HepG2 (cell line): ENCODE results near the gene HSPA1L. TPM values are rescaled to one million over a fixed set of nuclear protein-coding genes. Genes with fewer than 3 reads are reported as not detected.
"Not testable (repeated sequence)": the region's sequence is repeated elsewhere in the genome, so short reads cannot be mapped to it uniquely, and the experiment has no call there.

Experiments used
- ATAC-seq: fragments of 200-7000 bp; cut with Tn5 transposase; 3 replicates; pipeline ENCODE4 v1.9.1; 2020; ENCODE audit warnings: mild to moderate bottlenecking, moderate library complexity
- BruUV-seq: library from RNA; stranded (reverse); fragments of 400-500 nt; replicated peaks from 2 replicates; lab custom pipeline; 2021; lab: Mats Ljungman, UMichigan
- CTCF ChIA-PET: fragments of 300-600 bp; formaldehyde crosslinking; extraction: SDS; loops from one replicate; lab custom pipeline; 2021; ENCODE audit warnings: low total read pairs, inconsistent platforms, low intra/inter-chr PET ratio; lab: Yijun Ruan, JAX
- POLR2A ChIA-PET: fragments of 350-600 bp; sonication (Branson Sonifier 250); formaldehyde crosslinking; loops from one replicate; lab custom pipeline; 2020; ENCODE audit warnings: antibody characterized with exemption, inconsistent platforms; lab: Yijun Ruan, JAX
- DNase-seq: peaks from one replicate; pipeline ENCODE4 v3.0.0-alpha.2; 2015; ENCODE audit warnings: low spot score
- FAIRE-seq: peaks from 3 replicates; lab custom pipeline; 2011; peaks lifted over from hg19 to GRCh38; lab: Jason Lieb, UNC
- H2AFZ ChIP-seq: one replicate; pipeline ENCODE4 v1.6.1; 2011; ENCODE audit warnings: low read length, inconsistent platforms
- H3K27ac ChIP-seq: fragments of 300-600 bp; 3 replicates; pipeline ENCODE4 v1.8.0; 2011; ENCODE audit warnings: mixed run types, mild to moderate bottlenecking, mixed read lengths, low read length, inconsistent platforms; ENCODE audit not compliant: insufficient read depth; ENCODE audit errors: extremely low read length
- H3K27me3 ChIP-seq, 2 experiments: fragments of 200-600 bp in 1 of 2; 2 replicates in 1 of 2; 3 replicates in 1 of 2; pipeline versions ENCODE4 v1.6.0 to v1.8.0; 2011; ENCODE audit warnings: low read length in 2 of 2, mild to moderate bottlenecking in 2 of 2, moderate library complexity in 2 of 2, inconsistent platforms in 1 of 2; ENCODE audit not compliant: insufficient read depth in 2 of 2, control insufficient read depth in 1 of 2
- H3K36me3 ChIP-seq, 2 experiments: fragments of 200-600 bp in 1 of 2; replicated peaks in 1 of 2; 2 replicates in 1 of 2; 3 replicates in 1 of 2; pipeline versions ENCODE4 v1.5.1 to v1.8.0; 2011; ENCODE audit warnings: low read length in 2 of 2, inconsistent platforms in 1 of 2; ENCODE audit not compliant: insufficient read depth in 2 of 2, control insufficient read depth in 1 of 2
- H3K4me1 ChIP-seq: 2 replicates; pipeline ENCODE4 v1.5.1; 2012; ENCODE audit warnings: low read length, inconsistent platforms; ENCODE audit not compliant: insufficient read depth
- H3K4me2 ChIP-seq: 2 replicates; pipeline ENCODE4 v1.6.0; 2011; ENCODE audit warnings: low read depth, low read length, inconsistent platforms
- H3K4me3 ChIP-seq, 3 experiments: fragments of 200-600 bp in 1 of 3; sonication (generic), shearing (Covaris generic) in 1 of 3; replicated peaks in 1 of 3; 2 replicates each; pipeline ENCODE4 v1.5.1; 2011 to 2016; ENCODE audit warnings: low read length in 3 of 3, inconsistent platforms in 2 of 3, low read depth in 2 of 3, mild to moderate bottlenecking in 2 of 3, control low read depth in 1 of 3, mixed read lengths in 1 of 3; ENCODE audit not compliant: insufficient read depth in 1 of 3
- H3K79me2 ChIP-seq: one replicate; pipeline ENCODE4 v1.6.1; 2011; ENCODE audit warnings: low read length, inconsistent platforms; ENCODE audit not compliant: insufficient read depth
- H3K9ac ChIP-seq: 2 replicates; pipeline ENCODE4 v1.6.0; 2011; ENCODE audit warnings: mild to moderate bottlenecking, low read depth, low read length, inconsistent platforms; ENCODE audit not compliant: insufficient read depth
- H3K9me3 ChIP-seq: 2 replicates; pipeline ENCODE4 v1.5.1; 2012; ENCODE audit warnings: mild to moderate bottlenecking, low read length
- H4K20me1 ChIP-seq: 2 replicates; pipeline ENCODE4 v1.6.0; 2011; ENCODE audit warnings: inconsistent platforms, mild to moderate bottlenecking, low read length, moderate library complexity; ENCODE audit not compliant: insufficient read depth
- ARNTL ChIP-seq: sonication (generic); formaldehyde crosslinking; IDR thresholded peaks from 2 replicates; pipeline ENCODE4 v1.4.0; 2020; ENCODE audit warnings: mild to moderate bottlenecking, missing genetic modification reagents
- BORCS8-MEF2B ChIP-seq: sonication (generic); formaldehyde crosslinking; IDR thresholded peaks from 2 replicates; pipeline ENCODE4 v1.8.0; 2022; ENCODE audit warnings: mild to moderate bottlenecking, missing genetic modification reagents
- CEBPG ChIP-seq: IDR thresholded peaks from 2 replicates; pipeline ENCODE4 v1.6.1; 2016
- CSRNP2 ChIP-seq: sonication (generic); formaldehyde crosslinking; conservative IDR thresholded peaks from 2 replicates; pipeline ENCODE4 v1.8.0; 2022; ENCODE audit warnings: low read depth, missing genetic modification reagents
- E2F2 ChIP-seq: sonication (generic); formaldehyde crosslinking; IDR thresholded peaks from 2 replicates; pipeline ENCODE4 v1.4.0; 2020; ENCODE audit warnings: missing genetic modification reagents, borderline replicate concordance
- GPN1 ChIP-seq: sonication (generic); formaldehyde crosslinking; IDR thresholded peaks from 2 replicates; pipeline ENCODE4 v1.5.1; 2020; ENCODE audit warnings: missing genetic modification reagents, borderline replicate concordance
- HOXA5 ChIP-seq: sonication (generic); formaldehyde crosslinking; IDR thresholded peaks from 2 replicates; pipeline ENCODE4 v1.4.0; 2020; ENCODE audit warnings: missing genetic modification reagents
- PRPF4 ChIP-seq: fragments of 200-400 bp; formaldehyde crosslinking; IDR thresholded peaks from 2 replicates; pipeline ENCODE4 v1.6.1; 2016; ENCODE audit warnings: low read length, low read depth; ENCODE audit not compliant: poor library complexity, severe bottlenecking
- REXO4 ChIP-seq: sonication (generic); formaldehyde crosslinking; IDR thresholded peaks from 2 replicates; pipeline ENCODE4 v1.8.0; 2022; ENCODE audit warnings: missing genetic modification reagents, mild to moderate bottlenecking, borderline replicate concordance
- TIGD3 ChIP-seq: sonication (generic); formaldehyde crosslinking; IDR thresholded peaks from 2 replicates; pipeline ENCODE4 v1.5.1; 2020; ENCODE audit warnings: mild to moderate bottlenecking, missing genetic modification reagents, borderline replicate concordance
- ZNF280B ChIP-seq: sonication (generic); formaldehyde crosslinking; IDR thresholded peaks from 2 replicates; pipeline ENCODE4 v1.5.0; 2020; ENCODE audit warnings: missing genetic modification reagents, mild to moderate bottlenecking, borderline replicate concordance
- WGBS: methylation state at CpG from one replicate; pipeline ENCODE4 v1.1.6; 2017; ENCODE audit warnings: low lambda C conversion rate; 5-methylcytosine and 5-hydroxymethylcytosine counted together
- in situ Hi-C: cut with HindIII; loops from 2 replicates; pipeline ENCODE4 v1.10.0; 2017; ENCODE audit warnings: low pct_unique_long_range_greater_than_20kb; ENCODE audit not compliant: extremely low pct_ligation_motif_present
- intact Hi-C: fragments of 100-400 bp; cut with micrococcal nuclease; formaldehyde crosslinking; loops from one replicate; pipeline ENCODE4 v1.10.0; 2022; ENCODE audit not compliant: unreplicated experiment
- polyA plus RNA-seq, 8 experiments: library from polyadenylated mRNA; depleted of rRNA in 3 of 8; stranded (reverse) in 7 of 8; unstranded in 1 of 8; fragments of >200 nt; fragmentation: Illumina TruSeq in 4 of 8; extraction: Trizol in 4 of 8; gene quantifications; 2 replicates each; pipeline versions ENCODE4 v1.2.1 to v1.2.3, GENCODE V29; 2011 to 2016; ENCODE audit warnings: low read depth in 4 of 8, missing spikeins in 1 of 8, mixed read lengths in 1 of 8; ENCODE audit not compliant: insufficient read depth in 1 of 8
- total RNA-seq, 5 experiments: library from RNA; depleted of rRNA; stranded (reverse); fragments of >200 nt; fragmentation: Illumina TruSeq; extraction: Trizol; gene quantifications; 2 replicates each; pipeline ENCODE4 v1.2.3, GENCODE V29; 2016; ENCODE audit warnings: low read depth in 1 of 5

HSPA1L gene
- total and polyA plus RNA-seq, 2 of the 13 experiments (the other 11 are each of a cell fraction or from before 2014, with no cell fraction given): 0.55 to 1.0 TPM

GRCh38 chr6:31793927-31794245 lies 21.2 kb downstream of the HSPA1L start:
- peak; percentile 38 for TF ChIP-seq PRPF4
- H3K9me3 ChIP-seq, H2AFZ ChIP-seq, H3K27me3 ChIP-seq, CTCF ChIA-PET, FAIRE-seq, DNase-seq, in situ Hi-C loops, BruUV-seq, H4K20me1 ChIP-seq, ATAC-seq: not testable (repeated sequence)
- Histone ChIP-seq H3K4me1 (peaks cover 25% of the 10 kb centered on the region), H3K9ac (peak overlapping the region; percentile 92), H3K27ac (peak overlapping the region; percentile 76), H3K36me3 (peaks cover 9 to 33% of the 10 kb centered on the region in 2 experiments), H3K4me3 (peak overlapping the region; percentile 89 to 98 (median 98); a peak in 5 of 6 replicates), H3K4me2 (peak overlapping the region; percentile 95), H3K79me2 (peaks cover 22% of the 10 kb centered on the region)
- POLR2A ChIA-PET: interaction anchor here (2.7 to 4.3 kb wide), 3 partner anchors 16 to 56 kb away, joined by 15 to 61 read pairs (median 47); partner anchors contain the start of genes CLIC1, HSPA1B and MSH5
- 89% methylated on average over 6 of the region's 6 CpGs for WGBS
- intact Hi-C loops: loop anchor here (2.0 kb wide), 1 partner anchor 21 kb away; the partner anchor contains the start of genes HSPA1A and HSPA1L

- H3K79me2 ChIP-seq: peaks cover 22% of the 10 kb centered on the region
- DNase-seq (no peak), ATAC-seq (no peak), FAIRE-seq (no peak)
- H4K20me1 ChIP-seq: no peaks in the 10 kb centered on the region
- H3K9me3 ChIP-seq: no peaks in the 10 kb centered on the region
- peaks cover 25% of the 10 kb centered on the region for H3K4me1 ChIP-seq
- ChIA-PET POLR2A (interaction anchor here (2.0 to 3.6 kb wide), 4 partner anchors 22 to 56 kb away, joined by 5 to 40 read pairs (median 9); partner anchors contain the start of genes CLIC1, HSPA1A, HSPA1B and HSPA1L), CTCF (interaction anchor here (2.6 kb wide), 1 partner anchor 38 kb away, joined by 10 read pairs; no protein-coding TSS in a partner anchor)
- no peak overlapping the region for H3K4me2 ChIP-seq
- H3K4me3 ChIP-seq: no peak overlapping the region
- H2AFZ ChIP-seq: no peak overlapping the region
- H3K27ac ChIP-seq: no peak overlapping the region
- 97% methylated on average over 11 of the region's 12 CpGs for WGBS
- intact Hi-C loops (no loop called here), in situ Hi-C loops (no loop called here)
- H3K36me3 ChIP-seq: peaks cover 9 to 30% of the 10 kb centered on the region in 2 experiments
- no TSS peak for BruUV-seq
- H3K9ac ChIP-seq: no peak overlapping the region
- no peaks in the 10 kb centered on the region; a peak in 1 of 5 replicates for H3K27me3 ChIP-seq
- TF ChIP-seq GPN1 (CRISPR knock-in tag) (no peak), BORCS8-MEF2B (CRISPR knock-in tag) (no peak), ARNTL (CRISPR knock-in tag) (no peak), TIGD3 (CRISPR knock-in tag) (no peak), REXO4 (no peak), E2F2 (no peak), CEBPG (CRISPR knock-in tag) (no peak), ZNF280B (no peak), HOXA5 (CRISPR knock-in tag) (no peak), CSRNP2 (CRISPR knock-in tag) (no peak)
Observed at GRCh38 chr6:31792761-31793171, 22.3 kb downstream of the HSPA1L start.
